ENCODE measurements around the gene MBIP.

- TF ChIP-seq ZBTB33 (IDR thresholded peaks at IDR 0.05; ENCODE audit: extremely low read depth, insufficient replicate concordance, low read length) (no peak), CTCF (IDR thresholded peaks at IDR 0.05 in 2 of 3, conservative IDR thresholded peaks at IDR 0.05 in 1 of 3; ENCODE audit: borderline replicate concordance in 1 of 3, insufficient read depth in 1 of 3, low read depth in 2 of 3, low read length in 2 of 3) (no peak), ELF1 (IDR thresholded peaks at IDR 0.05; ENCODE audit: borderline replicate concordance, low read depth) (no peak), POLR2AphosphoS5 (IDR thresholded peaks at IDR 0.05; ENCODE audit: low read depth, low read length) (no peak), CBX3 (IDR thresholded peaks at IDR 0.05; ENCODE audit: low read depth) (no peak), EZH2phosphoT487 (IDR thresholded peaks at IDR 0.05; ENCODE audit: borderline replicate concordance) (no peak)
Observed at GRCh38 chr14:36367985-36368774, 47.7 kb upstream of the MBIP start.
